Measurements from ENCODE around the gene CUX1. TPM values are rescaled to one million over a fixed set of nuclear protein-coding genes. Genes with fewer than 3 reads are reported as not detected.

Gene CUX1
- total and polyA plus RNA-seq, 2 of the 13 experiments (the other 11 are each of a cell fraction or from before 2014, with no cell fraction given) = 13.7 to 14.9 TPM

- TF ChIP-seq, protein P1, sequence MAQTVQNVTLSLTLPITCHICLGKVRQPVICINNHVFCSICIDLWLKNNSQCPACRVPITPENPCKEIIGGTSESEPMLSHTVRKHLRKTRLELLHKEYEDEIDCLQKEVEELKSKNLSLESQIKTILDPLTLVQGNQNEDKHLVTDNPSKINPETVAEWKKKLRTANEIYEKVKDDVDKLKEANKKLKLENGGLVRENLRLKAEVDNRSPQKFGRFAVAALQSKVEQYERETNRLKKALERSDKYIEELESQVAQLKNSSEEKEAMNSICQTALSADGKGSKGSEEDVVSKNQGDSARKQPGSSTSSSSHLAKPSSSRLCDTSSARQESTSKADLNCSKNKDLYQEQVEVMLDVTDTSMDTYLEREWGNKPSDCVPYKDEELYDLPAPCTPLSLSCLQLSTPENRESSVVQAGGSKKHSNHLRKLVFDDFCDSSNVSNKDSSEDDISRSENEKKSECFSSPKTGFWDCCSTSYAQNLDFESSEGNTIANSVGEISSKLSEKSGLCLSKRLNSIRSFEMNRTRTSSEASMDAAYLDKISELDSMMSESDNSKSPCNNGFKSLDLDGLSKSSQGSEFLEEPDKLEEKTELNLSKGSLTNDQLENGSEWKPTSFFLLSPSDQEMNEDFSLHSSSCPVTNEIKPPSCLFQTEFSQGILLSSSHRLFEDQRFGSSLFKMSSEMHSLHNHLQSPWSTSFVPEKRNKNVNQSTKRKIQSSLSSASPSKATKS (CRISPR knock-in tag; IDR thresholded peaks at IDR 0.05) = 0 out of 2 replicates have a peak, but pooled peaks have one; percentile 45
- 0 out of 2 replicates have a peak, but pooled peaks have one; percentile 18 for TF ChIP-seq FOXJ3 (CRISPR knock-in tag; IDR thresholded peaks at IDR 0.05; ENCODE audit: borderline replicate concordance)
- no peak for TF ChIP-seq ZNF891 (CRISPR knock-in tag; IDR thresholded peaks at IDR 0.05)
- TF ChIP-seq SOX13 (IDR thresholded peaks at IDR 0.05) = 0 out of 2 replicates have a peak, but pooled peaks have one; percentile 29
- TF ChIP-seq SOX13 (CRISPR knock-in tag; conservative IDR thresholded peaks at IDR 0.05 in 1 of 2, IDR thresholded peaks at IDR 0.05 in 1 of 2) = peak in 1 of 2 experiments; percentile 50; a peak in 1 of 4 replicates
- no peak for TF ChIP-seq ERF (CRISPR knock-in tag; IDR thresholded peaks at IDR 0.05)
- no peak for TF ChIP-seq PREB (CRISPR knock-in tag; IDR thresholded peaks at IDR 0.05)
- TF ChIP-seq NFYB (CRISPR knock-in tag; IDR thresholded peaks at IDR 0.05) = no peak
- TF ChIP-seq IKZF5 (CRISPR knock-in tag; IDR thresholded peaks at IDR 0.05) = 0 out of 2 replicates have a peak, but pooled peaks have one; percentile 37
- TF ChIP-seq FIP1L1 (IDR thresholded peaks at IDR 0.05; ENCODE audit: borderline replicate concordance, insufficient read depth, low read depth, low read length) = no peak
- no peak for TF ChIP-seq ZFAT (CRISPR knock-in tag; conservative IDR thresholded peaks at IDR 0.05)
- TF ChIP-seq NAIF1 (CRISPR knock-in tag; IDR thresholded peaks at IDR 0.05; ENCODE audit: borderline replicate concordance) = peak; percentile 44; the same call in 1 of the 2 replicates
- TF ChIP-seq ZEB1 (IDR thresholded peaks at IDR 0.05; ENCODE audit: insufficient replicate concordance, low read depth) = peak; percentile 49
- TF ChIP-seq ZBTB21 (CRISPR knock-in tag; IDR thresholded peaks at IDR 0.05) = 0 out of 2 replicates have a peak, but pooled peaks have one; percentile 10
- TF ChIP-seq RXRB (CRISPR knock-in tag; IDR thresholded peaks at IDR 0.05; ENCODE audit: borderline replicate concordance) = peak; percentile 82
- TF ChIP-seq ZNF609 (CRISPR knock-in tag; IDR thresholded peaks at IDR 0.05; ENCODE audit: borderline replicate concordance) = peak; percentile 48; the same call in 1 of the 2 replicates
- peak; percentile 81 for TF ChIP-seq NR2C2 (CRISPR knock-in tag; IDR thresholded peaks at IDR 0.05; ENCODE audit: borderline replicate concordance)
- TF ChIP-seq KDM2A (CRISPR knock-in tag; IDR thresholded peaks at IDR 0.05; ENCODE audit: borderline replicate concordance, low read depth) = 0 out of 2 replicates have a peak, but pooled peaks have one; percentile 32
These were observed 338.5 kb downstream of the CUX1 start (continued) for GRCh38 chr7:102155821-102156441.
